NCI-H2171 treated with DMSO at 0.1 percent for 48 hours (cell line): Measurements from ENCODE around the gene AP2A1.
A peak's percentile ranks its signal among the peaks of the same experiment; 100 is the strongest.

Experiments
- DNase-seq: peaks from one replicate; lab custom pipeline; 2025; lab: John Stamatoyannopoulos, UW

The AP2A1 gene

GRCh38 chr19:49793561-49793840 is 26.7 kb downstream of the AP2A1 start:
- DNase-seq, result no peak

DNA sequence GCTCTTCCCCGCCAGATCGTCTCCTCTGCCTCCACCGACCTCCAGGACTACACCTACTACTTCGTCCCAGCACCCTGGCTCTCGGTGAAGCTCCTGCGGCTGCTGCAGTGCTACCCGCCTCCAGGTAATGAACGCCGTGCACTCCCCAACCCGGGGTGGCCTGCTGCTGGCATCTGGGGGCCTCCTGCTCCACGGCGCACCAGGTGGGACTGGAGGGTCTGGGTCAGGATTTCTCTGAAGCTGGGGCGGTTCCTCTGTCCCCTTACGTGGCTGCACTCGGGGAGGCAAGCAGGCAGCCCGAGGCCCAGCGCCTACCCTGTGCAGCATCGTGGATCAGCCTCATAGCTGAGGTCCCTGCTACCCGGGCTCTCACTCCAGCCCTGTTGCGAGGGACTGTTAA is 28.8 kb downstream of the AP2A1 start:
- no peak for DNase-seq

DNA sequence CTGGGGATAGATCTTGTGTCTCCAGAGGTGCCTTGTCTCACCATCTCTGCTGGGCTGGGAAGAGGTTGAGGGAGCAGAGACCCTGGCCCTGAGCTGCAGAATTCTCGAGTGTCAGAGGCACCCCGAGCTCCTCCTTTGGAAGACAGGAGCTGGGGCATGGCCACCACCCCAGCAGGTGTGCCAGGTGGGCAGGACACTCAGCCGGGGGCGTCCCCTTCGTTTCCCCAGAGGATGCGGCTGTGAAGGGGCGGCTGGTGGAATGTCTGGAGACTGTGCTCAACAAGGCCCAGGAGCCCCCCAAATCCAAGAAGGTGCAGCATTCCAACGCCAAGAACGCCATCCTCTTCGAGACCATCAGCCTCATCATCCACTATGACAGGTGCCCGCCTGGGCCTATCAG is 31.8 kb downstream of the AP2A1 start:
- no peak for DNase-seq

GRCh38 chr19:49799271-49799797 is 32.5 kb downstream of the AP2A1 start:
- no peak for DNase-seq

GRCh38 chr19:49799798-49800376 is 33.1 kb downstream of the AP2A1 start:
- no peak for DNase-seq

GRCh38 chr19:49800771-49801170 is 34.0 kb downstream of the AP2A1 start:
- no peak for DNase-seq

GRCh38 chr19:49801401-49801888 is 34.6 kb downstream of the AP2A1 start:
- DNase-seq, result no peak

DNA sequence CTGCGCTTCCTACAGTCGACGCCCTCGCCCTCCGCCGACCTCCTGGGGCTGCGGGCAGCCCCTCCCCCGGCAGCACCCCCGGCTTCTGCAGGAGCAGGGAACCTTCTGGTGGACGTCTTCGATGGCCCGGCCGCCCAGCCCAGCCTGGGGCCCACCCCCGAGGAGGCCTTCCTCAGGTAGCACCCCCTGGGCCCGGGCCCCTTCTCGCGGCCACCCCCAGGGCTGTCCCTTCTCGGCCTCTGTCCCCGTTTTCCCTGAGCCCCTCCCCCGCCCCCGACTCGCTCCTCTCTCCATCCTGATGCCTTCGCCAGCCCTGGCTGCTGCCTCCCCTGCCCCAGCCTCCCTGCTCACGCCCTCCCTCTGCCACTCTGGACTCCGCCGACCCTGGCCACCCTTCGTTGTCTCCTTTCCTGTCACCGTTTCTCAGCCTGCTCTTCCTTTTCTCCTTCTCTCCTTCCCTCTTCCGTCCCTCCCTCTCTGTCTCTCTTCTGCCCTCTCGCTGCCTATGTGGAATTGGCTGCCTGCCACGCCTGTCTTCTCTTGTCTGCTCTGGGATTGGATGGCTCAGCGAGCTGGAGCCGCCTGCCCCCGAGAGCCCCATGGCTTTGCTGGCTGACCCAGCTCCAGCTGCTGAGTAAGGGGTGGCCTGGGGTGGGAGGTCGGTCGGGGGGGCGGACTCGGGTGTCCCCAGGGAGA is 35.3 kb downstream of the AP2A1 start:
- DNase-seq, result peak; percentile 67

DNA sequence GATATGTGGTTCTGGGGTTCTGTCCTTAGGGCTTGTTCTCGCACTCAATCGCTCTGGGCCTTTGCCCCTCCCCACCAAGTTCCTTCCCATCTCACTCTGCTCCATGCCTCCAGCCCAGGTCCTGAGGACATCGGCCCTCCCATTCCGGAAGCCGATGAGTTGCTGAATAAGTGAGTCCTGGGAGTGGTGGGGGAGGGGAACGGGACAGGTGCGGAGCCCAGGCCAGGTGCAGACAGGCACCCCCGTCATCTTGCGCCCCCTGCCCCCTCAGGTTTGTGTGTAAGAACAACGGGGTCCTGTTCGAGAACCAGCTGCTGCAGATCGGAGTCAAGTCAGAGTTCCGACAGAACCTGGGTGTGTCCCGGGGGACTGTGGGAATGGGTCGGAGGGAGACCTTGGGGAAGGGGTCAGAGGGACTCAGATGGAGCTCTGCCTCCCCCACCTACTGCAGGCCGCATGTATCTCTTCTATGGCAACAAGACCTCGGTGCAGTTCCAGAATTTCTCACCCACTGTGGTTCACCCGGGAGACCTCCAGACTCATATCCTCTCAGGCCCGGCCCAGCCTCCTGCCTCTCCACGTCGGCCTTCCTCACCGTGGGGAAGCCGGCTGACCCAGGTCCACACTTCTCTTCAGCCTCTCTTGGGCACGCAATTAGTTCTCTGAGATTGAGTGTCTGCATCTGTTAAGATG is 36.2 kb downstream of the AP2A1 start:
- DNase-seq, result no peak

GRCh38 chr19:49803529-49803856 is 36.7 kb downstream of the AP2A1 start:
- no peak for DNase-seq

GRCh38 chr19:49805822-49806619 is 39.2 kb downstream of the AP2A1 start:
- DNase-seq, result no peak

GRCh38 chr19:49806620-49806959 is 39.8 kb downstream of the AP2A1 start:
- DNase-seq, result no peak

GRCh38 chr19:49807058-49807903 is 40.5 kb downstream of the AP2A1 start:
- DNase-seq, result no peak

- no peak for DNase-seq
These were observed 41.3 kb downstream of the AP2A1 start for GRCh38 chr19:49807904-49808675.

- no peak for DNase-seq
These were observed 41.9 kb downstream of the AP2A1 start for GRCh38 chr19:49808711-49809159.

GRCh38 chr19:49809160-49809940 is 42.5 kb downstream of the AP2A1 start:
- DNase-seq, result no peak

GRCh38 chr19:49809941-49810389 is 43.2 kb downstream of the AP2A1 start:
- no peak for DNase-seq

GRCh38 chr19:49811328-49811727 is 44.5 kb downstream of the AP2A1 start:
- DNase-seq, result no peak

- DNase-seq, result no peak
These were observed 45.7 kb downstream of the AP2A1 start for GRCh38 chr19:49812452-49812996.
